C4-2B (cell line): ENCODE results near the gene RGS2.

Experiments used
- H3K27ac ChIP-seq: fragments of 450-650 bp; 2 replicates; pipeline ENCODE4 v1.5.1; 2017
- CTCF ChIP-seq: fragments of 450-650 bp; conservative IDR thresholded peaks from 2 replicates; pipeline ENCODE4 v1.5.1; 2017; ENCODE audit warnings: mild to moderate bottlenecking
- ZFX ChIP-seq: fragments of 450-650 bp; IDR thresholded peaks from 2 replicates; pipeline ENCODE4 v1.6.1; 2017

Gene RGS2

DNA sequence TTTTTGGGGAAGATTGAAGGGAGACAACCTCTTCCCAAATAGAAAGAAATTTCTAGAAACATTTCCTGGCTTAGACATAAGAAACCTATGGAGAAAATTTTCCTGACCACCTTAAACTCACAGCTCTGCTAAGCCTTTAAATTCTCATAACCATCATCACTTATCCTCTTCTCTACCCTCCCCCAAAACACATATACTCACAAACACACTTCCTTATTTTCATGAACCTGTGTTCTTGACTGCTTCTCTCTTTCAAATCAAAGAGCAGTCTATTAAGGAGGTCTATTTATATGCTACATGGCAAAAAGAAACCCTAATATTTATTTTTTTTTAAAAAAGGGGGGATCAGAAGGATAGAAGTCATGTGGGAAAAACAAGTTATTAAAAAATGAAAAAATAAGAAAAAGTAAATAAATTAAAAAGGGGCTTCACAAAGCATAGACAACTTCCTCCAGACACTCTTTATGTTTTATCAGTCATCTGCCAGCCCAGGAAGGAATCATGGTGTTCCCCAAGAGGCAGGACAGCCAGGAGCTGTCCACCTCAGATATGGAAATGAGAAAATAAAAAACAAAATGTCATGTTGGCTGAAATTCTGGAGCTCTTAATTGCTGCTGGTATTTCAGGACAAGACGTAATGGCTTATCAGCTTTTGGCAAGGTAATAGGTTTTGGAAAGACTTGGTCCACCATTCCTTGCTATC lies 12.8 kb upstream of the RGS2 start:
- H3K27ac ChIP-seq, result no peak overlapping the region
- TF ChIP-seq ZFX (no peak), CTCF (no peak)

GRCh38 chr1:192797143-192797542 lies 11.7 kb upstream of the RGS2 start:
- no peak overlapping the region for H3K27ac ChIP-seq
- TF ChIP-seq ZFX (no peak), CTCF (no peak)

- H3K27ac ChIP-seq, result no peak overlapping the region
- TF ChIP-seq ZFX (no peak), CTCF (no peak)
Observed at GRCh38 chr1:192797891-192798290, 10.9 kb upstream of the RGS2 start.

DNA sequence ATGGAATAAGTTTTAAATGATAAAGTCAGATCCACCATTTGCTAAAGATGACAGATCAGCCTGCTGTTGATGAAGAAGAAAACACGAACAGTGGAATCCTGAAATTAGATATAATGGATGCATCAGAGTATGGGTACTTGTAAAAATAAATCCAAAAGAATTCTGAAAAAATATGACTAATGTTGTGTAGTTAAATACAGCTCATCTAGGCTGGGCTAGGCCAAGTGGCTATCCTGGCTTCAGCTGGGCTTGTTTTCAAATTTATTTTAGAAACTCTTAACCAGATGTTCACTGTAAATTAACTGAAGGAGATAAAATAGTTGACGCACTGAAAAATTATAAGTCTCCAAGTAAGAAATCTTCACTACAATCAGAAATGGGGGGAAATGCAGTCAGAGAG lies 7.4 kb upstream of the RGS2 start:
- TF ChIP-seq CTCF, result no peak
- TF ChIP-seq ZFX, result no peak
- H3K27ac ChIP-seq, result no peak overlapping the region

DNA sequence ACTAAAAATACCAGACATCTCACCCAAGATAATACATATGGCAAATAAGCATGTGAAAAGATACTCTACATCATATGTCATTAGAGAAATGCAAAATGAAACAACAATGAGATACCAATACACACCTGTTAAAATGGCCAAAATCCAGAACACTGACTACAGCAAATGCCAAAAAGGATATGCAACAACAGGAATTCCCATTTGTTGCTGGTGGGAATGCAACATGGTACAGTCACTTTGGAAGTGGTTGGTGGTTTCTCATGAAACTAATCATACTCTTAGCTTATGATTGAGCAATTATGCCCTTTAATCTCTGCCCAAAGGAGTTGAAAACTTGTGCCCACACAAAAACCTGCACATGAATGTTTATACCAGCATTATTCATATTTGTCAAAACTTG lies 6.4 kb upstream of the RGS2 start:
- no peak for TF ChIP-seq ZFX
- no peak for TF ChIP-seq CTCF
- no peak overlapping the region for H3K27ac ChIP-seq

DNA sequence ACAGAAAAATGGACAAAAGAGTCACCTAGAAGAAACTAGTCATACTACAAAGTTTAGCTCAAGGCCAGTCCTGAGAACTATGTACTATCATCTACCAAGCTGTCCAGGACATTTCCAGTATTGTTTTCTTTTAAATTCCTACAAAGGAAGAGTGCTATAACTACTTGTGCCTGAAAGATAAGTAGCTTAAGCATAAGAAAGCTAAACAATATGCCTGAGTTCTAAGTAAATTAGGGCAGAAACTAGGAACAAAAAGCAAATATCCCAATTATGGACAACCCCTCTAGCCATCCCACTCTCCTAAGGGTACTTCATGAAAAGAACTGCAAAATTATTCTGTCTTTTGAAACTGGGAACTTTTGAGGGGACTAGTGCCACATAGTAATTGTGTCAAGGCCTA lies 5.3 kb upstream of the RGS2 start:
- no peak overlapping the region for H3K27ac ChIP-seq
- TF ChIP-seq CTCF (no peak), ZFX (no peak)

DNA sequence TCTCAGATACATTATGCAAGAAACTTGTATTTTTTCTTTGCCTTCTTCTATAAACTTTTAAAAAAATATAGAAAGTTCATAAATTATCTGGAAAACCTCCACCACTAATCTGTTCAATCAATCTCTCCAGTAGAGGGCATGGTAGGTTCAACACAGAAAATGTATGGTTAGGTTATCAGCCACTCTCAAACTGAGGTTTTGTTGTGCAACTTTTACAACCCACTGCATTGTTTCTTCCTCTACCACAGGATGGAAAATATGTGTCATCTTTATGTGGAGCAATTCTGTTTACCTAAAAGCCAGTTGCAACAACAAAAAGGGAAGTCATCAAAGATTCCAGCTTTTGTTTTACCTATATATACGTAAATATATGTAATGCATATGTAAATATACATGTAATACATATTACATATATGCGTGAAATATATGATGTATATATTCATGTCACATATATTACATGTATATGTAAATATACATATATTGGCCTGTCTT lies 3.0 kb upstream of the RGS2 start:
- H3K27ac ChIP-seq, result no peak overlapping the region
- TF ChIP-seq ZFX (no peak), CTCF (peak; percentile 87)
